SK-N-MC (cell line): ENCODE results near the gene RAB40AL.

ENCODE experiments used
- EZH2 ChIP-seq: fragments of 200-600 bp; sonication (generic); IDR thresholded peaks from one replicate; pipeline ENCODE4 v1.6.1; 2017; ENCODE audit warnings: antibody characterized with exemption
- FOXP2 ChIP-seq: optimal IDR thresholded peaks from 2 replicates; pipeline ENCODE3; 2011; ENCODE audit warnings: mild to moderate bottlenecking, moderate library complexity; ENCODE audit not compliant: insufficient read depth; ENCODE audit errors: extremely low read length, control extremely low read depth
- POLR2AphosphoS5 ChIP-seq: IDR thresholded peaks from 2 replicates; pipeline ENCODE4 v1.6.1; 2012; ENCODE audit warnings: mild to moderate bottlenecking, low read depth, low read length, borderline replicate concordance

DNA sequence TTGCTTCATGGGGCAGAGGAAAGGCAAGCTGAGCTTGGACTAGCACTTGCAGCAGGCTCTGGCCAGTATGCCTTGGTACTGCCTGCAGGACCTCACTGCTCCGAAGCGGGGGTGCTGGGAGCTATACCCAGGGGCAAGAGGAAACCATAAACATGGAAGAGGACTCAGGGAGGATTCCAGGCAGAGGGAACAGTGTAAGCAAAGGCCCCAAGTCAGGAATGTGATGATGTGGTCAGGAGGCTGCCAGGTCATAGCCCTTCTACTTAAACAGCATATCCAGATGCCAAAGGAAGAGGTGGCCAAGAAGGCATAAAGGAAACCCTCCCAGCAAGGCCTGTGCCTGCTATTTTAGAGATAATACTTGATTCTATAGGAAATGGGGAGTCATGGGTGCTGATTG is 31.1 kb downstream of the RAB40AL start:
- no peak for TF ChIP-seq EZH2
- no peak for TF ChIP-seq POLR2AphosphoS5
- TF ChIP-seq FOXP2, result no peak
